ENCODE results near the gene SULT1C2.

GRCh38 chr2:108324531-108325255 lies 36.0 kb downstream of the SULT1C2 start:
- TF ChIP-seq, protein P1, sequence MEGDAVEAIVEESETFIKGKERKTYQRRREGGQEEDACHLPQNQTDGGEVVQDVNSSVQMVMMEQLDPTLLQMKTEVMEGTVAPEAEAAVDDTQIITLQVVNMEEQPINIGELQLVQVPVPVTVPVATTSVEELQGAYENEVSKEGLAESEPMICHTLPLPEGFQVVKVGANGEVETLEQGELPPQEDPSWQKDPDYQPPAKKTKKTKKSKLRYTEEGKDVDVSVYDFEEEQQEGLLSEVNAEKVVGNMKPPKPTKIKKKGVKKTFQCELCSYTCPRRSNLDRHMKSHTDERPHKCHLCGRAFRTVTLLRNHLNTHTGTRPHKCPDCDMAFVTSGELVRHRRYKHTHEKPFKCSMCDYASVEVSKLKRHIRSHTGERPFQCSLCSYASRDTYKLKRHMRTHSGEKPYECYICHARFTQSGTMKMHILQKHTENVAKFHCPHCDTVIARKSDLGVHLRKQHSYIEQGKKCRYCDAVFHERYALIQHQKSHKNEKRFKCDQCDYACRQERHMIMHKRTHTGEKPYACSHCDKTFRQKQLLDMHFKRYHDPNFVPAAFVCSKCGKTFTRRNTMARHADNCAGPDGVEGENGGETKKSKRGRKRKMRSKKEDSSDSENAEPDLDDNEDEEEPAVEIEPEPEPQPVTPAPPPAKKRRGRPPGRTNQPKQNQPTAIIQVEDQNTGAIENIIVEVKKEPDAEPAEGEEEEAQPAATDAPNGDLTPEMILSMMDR (IDR thresholded peaks at IDR 0.05; ENCODE audit: borderline replicate concordance, extremely low read depth, low read length, poor library complexity, severe bottlenecking), result no peak
- no peak for TF ChIP-seq EZH2 (IDR thresholded peaks at IDR 0.05; ENCODE audit: borderline replicate concordance, low read depth, low read length, severe bottlenecking)

Data from DND-41 (cell line).